ENCODE measurements around the gene SP110.

Gene SP110

GRCh38 chr2:230221493-230221892 lies 1.7 kb upstream of the SP110 start:
- no peak for TF ChIP-seq CTCF (IDR thresholded peaks at IDR 0.05)

- no peak for TF ChIP-seq CTCF (IDR thresholded peaks at IDR 0.05)
Observed at GRCh38 chr2:230220347-230220969, 674 bp upstream of the SP110 start.

GRCh38 chr2:230218421-230218820 lies 1.4 kb downstream of the SP110 start:
- no peak for TF ChIP-seq CTCF (IDR thresholded peaks at IDR 0.05)

- no peak for TF ChIP-seq CTCF (IDR thresholded peaks at IDR 0.05)
Observed at GRCh38 chr2:230217424-230217823, 2.4 kb downstream of the SP110 start.

GRCh38 chr2:230216489-230216888 lies 3.3 kb downstream of the SP110 start:
- TF ChIP-seq CTCF (IDR thresholded peaks at IDR 0.05) = no peak

GRCh38 chr2:230209422-230210051 lies 10.2 kb downstream of the SP110 start:
- TF ChIP-seq CTCF (IDR thresholded peaks at IDR 0.05) = no peak

- TF ChIP-seq CTCF (IDR thresholded peaks at IDR 0.05) = no peak
Observed at GRCh38 chr2:230208576-230208975, 11.2 kb downstream of the SP110 start.
